CD14-positive monocyte (primary cell): Measurements from ENCODE around the gene SIGLEC8. TPM values are rescaled to one million over a fixed set of nuclear protein-coding genes. Genes with fewer than 3 reads are reported as not detected.

Experiments
- DNase-seq, 3 donors: peaks; one replicate each; pipeline ENCODE4 v3.0.0-alpha.2; 2011 to 2022
- H2AFZ ChIP-seq: 2 replicates; pipeline ENCODE4 v1.6.0; 2012; ENCODE audit warnings: mild to moderate bottlenecking, low read depth, low read length, inconsistent platforms; ENCODE audit not compliant: insufficient read depth, poor library complexity, severe bottlenecking
- H3K27ac ChIP-seq, 2 donors: 1 replicate in 1 of 2; 2 replicates in 1 of 2; pipeline ENCODE4 v1.5.1; 2012 to 2013; ENCODE audit warnings: low read length in 2 of 2, control low read depth in 1 of 2, inconsistent platforms in 1 of 2, low read depth in 1 of 2, mild to moderate bottlenecking in 1 of 2
- H3K27me3 ChIP-seq, 2 donors: one replicate each; pipeline versions ENCODE4 v1.6.0 to v1.6.1; 2011 to 2013; ENCODE audit warnings: low read length in 2 of 2; ENCODE audit not compliant: control insufficient read depth in 2 of 2, insufficient read depth in 2 of 2
- H3K36me3 ChIP-seq, 2 donors: replicated peaks in 1 of 2; 1 replicate in 1 of 2; 2 replicates in 1 of 2; pipeline versions ENCODE4 v1.5.1 to v1.6.1; 2012 to 2013; ENCODE audit warnings: low read length in 2 of 2, control low read depth in 1 of 2, inconsistent platforms in 1 of 2, mild to moderate bottlenecking in 1 of 2; ENCODE audit not compliant: insufficient read depth in 2 of 2, control insufficient read depth in 1 of 2
- H3K4me1 ChIP-seq, 2 donors: 1 replicate in 1 of 2; 2 replicates in 1 of 2; pipeline versions ENCODE4 v1.5.1 to v1.6.1; 2012 to 2013; ENCODE audit warnings: low read length in 2 of 2, control low read depth in 1 of 2, inconsistent platforms in 1 of 2, mild to moderate bottlenecking in 1 of 2, moderate library complexity in 1 of 2; ENCODE audit not compliant: insufficient read depth in 2 of 2, control insufficient read depth in 1 of 2
- H3K4me2 ChIP-seq: replicated peaks from 2 replicates; pipeline ENCODE3; 2012; ENCODE audit warnings: low read length, moderate library complexity, mild to moderate bottlenecking; ENCODE audit not compliant: poor library complexity, severe bottlenecking; ENCODE audit errors: extremely low read depth
- H3K4me3 ChIP-seq, 3 experiments: fragments of 200-600 bp in 1 of 3; sonication (generic) in 1 of 3; replicated peaks in 1 of 3; 1 replicate in 2 of 3; 2 replicates in 1 of 3; pipeline ENCODE4 v1.5.1; 2011 to 2013; ENCODE audit warnings: low read length in 3 of 3, mild to moderate bottlenecking in 3 of 3, control low read depth in 2 of 3, low read depth in 2 of 3, inconsistent platforms in 1 of 3, moderate library complexity in 1 of 3
- H3K79me2 ChIP-seq: 2 replicates; pipeline ENCODE4 v1.6.0; 2012; ENCODE audit warnings: mild to moderate bottlenecking, control low read depth, inconsistent platforms, low read length, moderate library complexity; ENCODE audit not compliant: insufficient read depth
- H3K9ac ChIP-seq: 2 replicates; pipeline ENCODE4 v1.6.0; 2017; ENCODE audit warnings: low read length, mild to moderate bottlenecking; ENCODE audit not compliant: insufficient read depth, poor library complexity, severe bottlenecking
- H3K9me3 ChIP-seq, 2 donors: replicated peaks in 1 of 2; 1 replicate in 1 of 2; 2 replicates in 1 of 2; pipeline versions ENCODE4 v1.5.1 to v1.6.1; 2012 to 2013; ENCODE audit warnings: low read length in 2 of 2, control low read depth in 1 of 2; ENCODE audit not compliant: control insufficient read depth in 1 of 2, insufficient read depth in 1 of 2
- H4K20me1 ChIP-seq: 2 replicates; pipeline ENCODE4 v1.6.0; 2012; ENCODE audit warnings: mild to moderate bottlenecking, low read length, control low read depth, moderate library complexity; ENCODE audit not compliant: insufficient read depth
- H3K27ac Mint-ChIP-seq, 7 donors: one replicate each; pipeline ENCODE4 v1.8.0; 2020; ENCODE audit warnings: mild to moderate bottlenecking in 7 of 7, mixed read lengths in 7 of 7, moderate library complexity in 6 of 7, inconsistent platforms in 2 of 7
- H3K27me3 Mint-ChIP-seq, 3 donors: one replicate each; pipeline ENCODE4 v1.8.0; 2021 to 2022; ENCODE audit warnings: low read depth in 3 of 3, mild to moderate bottlenecking in 3 of 3, mixed read lengths in 3 of 3, moderate library complexity in 3 of 3, inconsistent platforms in 1 of 3
- H3K36me3 Mint-ChIP-seq, 2 donors: one replicate each; pipeline ENCODE4 v1.8.0; 2020; ENCODE audit warnings: mixed read lengths in 2 of 2, inconsistent platforms in 1 of 2, mild to moderate bottlenecking in 1 of 2
- H3K4me1 Mint-ChIP-seq: one replicate; pipeline ENCODE4 v1.8.0; 2020; ENCODE audit warnings: mild to moderate bottlenecking, mixed read lengths
- H3K4me3 Mint-ChIP-seq, 2 donors: one replicate each; pipeline ENCODE4 v1.8.0; 2020; ENCODE audit warnings: mild to moderate bottlenecking in 2 of 2, mixed read lengths in 2 of 2, moderate library complexity in 1 of 2
- H3K9me3 Mint-ChIP-seq, 7 donors: one replicate each; pipeline ENCODE4 v1.8.0; 2020 to 2022; ENCODE audit warnings: mixed read lengths in 7 of 7, mild to moderate bottlenecking in 6 of 7, moderate library complexity in 6 of 7, inconsistent platforms in 2 of 7
- WGBS: methylation state at CpG from one replicate; pipeline ENCODE4 v1.1.5; 2013; ENCODE audit warnings: missing lambda C conversion rate; ENCODE audit not compliant: insufficient coverage; 5-methylcytosine and 5-hydroxymethylcytosine counted together
- intact Hi-C, 2 donors: fragments of 100-400 bp; cut with micrococcal nuclease; formaldehyde crosslinking; loops; one replicate each; pipeline versions ENCODE4 v1.15.0 to v1.15.1; 2023
- polyA plus RNA-seq, 3 donors: library from polyadenylated mRNA; depleted of rRNA in 1 of 3; unstranded in 2 of 3; stranded (reverse) in 1 of 3; fragments of 300-500 nt in 2 of 3; fragments of >200 nt in 1 of 3; fragmentation: Illumina TruSeq in 2 of 3; gene quantifications; 1 replicate in 2 of 3; 2 replicates in 1 of 3; pipeline ENCODE4 v1.2.3, GENCODE V29; 2012 to 2021
- TF ChIP-seq, protein P1 (sequence below): fragments of 200-600 bp; IDR thresholded peaks from one replicate; pipeline ENCODE4 v1.8.0; 2022; ENCODE audit warnings: antibody characterized with exemption, mild to moderate bottlenecking

Gene SIGLEC8
- polyA plus RNA-seq, 3 donors, result not detected

DNA sequence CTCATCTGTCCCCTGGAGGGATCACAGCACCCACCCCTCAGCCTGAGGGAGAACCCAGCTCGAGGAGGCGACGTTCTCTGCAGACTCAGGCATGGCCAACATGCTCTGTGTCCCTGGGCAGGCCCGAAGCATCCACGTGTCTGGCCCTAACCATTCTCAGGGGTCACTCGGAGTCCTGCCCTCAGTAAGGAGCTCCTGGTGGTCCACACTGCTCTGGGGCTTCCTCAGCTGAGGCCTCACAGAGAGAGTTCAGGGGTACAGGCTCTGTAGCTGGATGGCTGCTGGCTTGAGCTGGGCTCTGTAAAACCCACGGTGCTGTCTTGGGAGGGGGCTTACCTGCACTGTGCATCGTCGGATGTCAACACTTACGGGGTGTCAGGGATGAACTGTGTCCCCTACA, 4.4 kb upstream of the SIGLEC8 start:
- Histone ChIP-seq H2AFZ (no peak overlapping the region), H3K36me3 (no peaks in the 10 kb centered on the region), H3K27ac (no peak overlapping the region), H4K20me1 (no peaks in the 10 kb centered on the region), H3K79me2 (no peaks in the 10 kb centered on the region), H3K4me2 (no peak overlapping the region), H3K9me3 (no peaks in the 10 kb centered on the region), H3K4me3 (no peak overlapping the region), H3K4me1 (peaks cover 35 to 60% of the 10 kb centered on the region in 2 donors), H3K27me3 (no peaks in the 10 kb centered on the region), H3K9ac (no peak overlapping the region)
- Mint-ChIP-seq H3K4me1 (peaks cover 63% of the 10 kb centered on the region), H3K27me3 (peaks cover 2 to 24% (median 14%) of the 10 kb centered on the region in 3 donors), H3K4me3 (no peak overlapping the region), H3K9me3 (peaks cover 0 to 2% (median 0%) of the 10 kb centered on the region in 7 donors), H3K27ac (no peak overlapping the region), H3K36me3 (peaks cover 0 to 4% of the 10 kb centered on the region in 2 donors)
- TF ChIP-seq, protein P1, sequence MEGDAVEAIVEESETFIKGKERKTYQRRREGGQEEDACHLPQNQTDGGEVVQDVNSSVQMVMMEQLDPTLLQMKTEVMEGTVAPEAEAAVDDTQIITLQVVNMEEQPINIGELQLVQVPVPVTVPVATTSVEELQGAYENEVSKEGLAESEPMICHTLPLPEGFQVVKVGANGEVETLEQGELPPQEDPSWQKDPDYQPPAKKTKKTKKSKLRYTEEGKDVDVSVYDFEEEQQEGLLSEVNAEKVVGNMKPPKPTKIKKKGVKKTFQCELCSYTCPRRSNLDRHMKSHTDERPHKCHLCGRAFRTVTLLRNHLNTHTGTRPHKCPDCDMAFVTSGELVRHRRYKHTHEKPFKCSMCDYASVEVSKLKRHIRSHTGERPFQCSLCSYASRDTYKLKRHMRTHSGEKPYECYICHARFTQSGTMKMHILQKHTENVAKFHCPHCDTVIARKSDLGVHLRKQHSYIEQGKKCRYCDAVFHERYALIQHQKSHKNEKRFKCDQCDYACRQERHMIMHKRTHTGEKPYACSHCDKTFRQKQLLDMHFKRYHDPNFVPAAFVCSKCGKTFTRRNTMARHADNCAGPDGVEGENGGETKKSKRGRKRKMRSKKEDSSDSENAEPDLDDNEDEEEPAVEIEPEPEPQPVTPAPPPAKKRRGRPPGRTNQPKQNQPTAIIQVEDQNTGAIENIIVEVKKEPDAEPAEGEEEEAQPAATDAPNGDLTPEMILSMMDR, result no peak
- WGBS, result 91% methylated on average over 5 of the region's 10 CpGs
- intact Hi-C loops, result loop anchor here in 1 of 2 donors (10.0 kb wide), 1 partner anchor 372 kb away; no protein-coding TSS in a partner anchor
- DNase-seq, result no peak

DNA sequence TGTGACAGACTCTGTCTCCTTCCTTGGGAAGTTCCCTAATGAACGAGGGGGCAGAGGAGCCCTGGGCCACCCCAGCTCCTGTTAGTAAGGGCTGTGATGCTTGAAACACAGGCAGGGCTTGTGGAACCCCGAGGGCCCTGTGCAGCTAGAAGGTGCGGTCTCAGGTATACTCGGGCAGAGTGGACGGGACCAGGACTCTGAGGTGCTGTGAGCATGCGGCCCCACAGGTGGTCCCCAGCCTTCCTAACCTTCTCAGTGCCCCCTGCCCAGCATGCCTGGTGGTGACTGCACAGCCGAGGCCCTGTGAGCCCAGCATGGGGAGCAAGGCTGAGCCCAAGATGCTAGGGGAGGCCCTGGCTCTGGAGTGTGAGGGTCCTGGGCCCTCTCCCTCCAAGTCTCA, 4.0 kb upstream of the SIGLEC8 start:
- Mint-ChIP-seq H3K27ac (peak overlapping the region in 4 of 7 donors; percentile 30 to 89 (median 70)), H3K9me3 (peaks cover 0 to 2% (median 0%) of the 10 kb centered on the region in 7 donors), H3K27me3 (peaks cover 2 to 26% (median 13%) of the 10 kb centered on the region in 3 donors), H3K4me3 (peak overlapping the region in 1 of 2 donors; percentile 86), H3K4me1 (peaks cover 59% of the 10 kb centered on the region), H3K36me3 (peaks cover 0 to 4% of the 10 kb centered on the region in 2 donors)
- Histone ChIP-seq H4K20me1 (no peaks in the 10 kb centered on the region), H3K27ac (peak overlapping the region in 1 of 2 donors; percentile 76), H3K4me2 (peak overlapping the region; percentile 55), H3K4me3 (peak overlapping the region in 1 of 3 experiments; percentile 62), H3K79me2 (no peaks in the 10 kb centered on the region), H3K9me3 (no peaks in the 10 kb centered on the region), H3K27me3 (no peaks in the 10 kb centered on the region), H3K36me3 (no peaks in the 10 kb centered on the region), H3K9ac (peak overlapping the region; percentile 43), H2AFZ (peak overlapping the region; percentile 67), H3K4me1 (peaks cover 35 to 57% of the 10 kb centered on the region in 2 donors)
- TF ChIP-seq, protein P1, result no peak
- DNase-seq, result peak in 1 of 3 donors; percentile 33
- intact Hi-C loops, result loop anchor here in 1 of 2 donors (10.0 kb wide), 1 partner anchor 373 kb away; no protein-coding TSS in a partner anchor
- WGBS, result 79% methylated on average over 6 of the region's 7 CpGs
